ENCODE results near the gene HNF1A.
"Not testable (repeated sequence)": the region's sequence is repeated elsewhere in the genome, so short reads cannot be mapped to it uniquely, and the experiment has no call there.

HNF1A gene

DNA sequence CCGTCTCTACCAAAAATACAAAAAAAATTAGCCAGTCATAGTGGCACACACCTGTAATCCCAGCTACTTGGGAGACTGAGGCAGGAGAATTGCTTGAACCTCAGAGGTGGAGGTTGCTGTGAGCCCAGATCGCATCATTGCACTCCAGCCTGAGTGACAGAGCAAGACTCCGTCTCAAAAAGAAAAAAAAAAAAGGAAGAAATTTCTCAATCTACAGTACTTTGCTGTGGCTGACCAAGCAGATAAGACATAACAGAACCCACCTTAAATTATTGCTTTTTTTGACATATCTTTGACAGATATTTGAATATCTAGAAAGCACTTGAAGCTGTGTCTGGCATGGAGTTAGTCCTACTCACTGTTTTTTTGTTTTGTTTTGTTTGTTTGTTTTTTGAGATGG, 34.9 kb upstream of the HNF1A start:
- H3K4me3 ChIP-seq = no peak overlapping the region
- DNase-seq (ENCODE audit: low spot score) = no peak
- H3K27ac ChIP-seq = no peak overlapping the region
- no peak for TF ChIP-seq CTCF (IDR thresholded peaks at IDR 0.05)

- H3K4me3 ChIP-seq = no peak overlapping the region
- H3K27ac ChIP-seq = no peak overlapping the region
- no peak for TF ChIP-seq CTCF (IDR thresholded peaks at IDR 0.05)
- DNase-seq (ENCODE audit: low spot score) = no peak
Observed at GRCh38 chr12:120944645-120945217, 33.6 kb upstream of the HNF1A start.

DNA sequence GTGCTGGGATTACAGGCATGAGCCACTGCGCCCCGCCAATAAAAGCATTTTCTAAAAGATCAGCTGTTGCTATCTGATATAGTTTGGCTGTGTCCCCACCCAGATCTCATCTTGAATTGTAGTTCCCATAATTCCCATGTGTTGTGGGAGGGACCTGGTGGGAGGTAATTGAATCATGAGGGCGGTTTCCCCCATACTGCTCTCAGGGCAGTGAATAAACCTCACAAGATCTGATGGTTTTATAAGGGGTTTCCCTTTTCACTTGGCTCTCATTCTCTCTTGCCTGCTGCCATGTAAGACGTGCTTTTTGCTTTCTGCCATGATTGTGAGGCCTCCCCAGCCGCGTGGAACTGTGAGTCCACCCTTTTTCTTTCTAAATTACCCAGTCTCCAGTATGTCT, 32.8 kb upstream of the HNF1A start:
- H3K4me3 ChIP-seq; H3K27ac ChIP-seq; DNase-seq (ENCODE audit: low spot score): not testable (repeated sequence)

- H3K4me3 ChIP-seq; DNase-seq (ENCODE audit: low spot score); H3K27ac ChIP-seq: not testable (repeated sequence)
Observed at GRCh38 chr12:120950260-120950799, 28.0 kb upstream of the HNF1A start.

DNA sequence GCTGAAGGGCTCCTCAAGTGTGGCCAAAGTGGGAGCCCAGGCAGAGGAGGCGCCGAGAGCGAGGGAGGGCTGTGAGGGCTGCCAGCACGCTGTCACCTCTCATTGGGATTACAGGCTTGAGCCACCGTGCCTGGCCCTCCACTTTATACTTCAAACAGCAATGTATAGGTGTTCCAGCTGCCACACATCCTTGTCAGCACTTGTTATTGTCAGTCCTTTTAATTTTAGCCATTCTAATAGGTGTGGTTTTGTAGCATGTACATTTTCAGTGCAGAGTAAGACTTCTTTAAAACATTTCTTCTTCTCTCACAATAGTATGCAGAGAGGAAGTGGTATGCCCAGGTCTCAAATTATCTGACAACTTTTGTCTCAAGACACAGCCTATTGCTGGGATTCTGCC, 27.5 kb upstream of the HNF1A start:
- DNase-seq (ENCODE audit: low spot score) = no peak
- TF ChIP-seq CTCF (IDR thresholded peaks at IDR 0.05) = no peak
- Histone ChIP-seq H3K4me3 (no peak overlapping the region), H3K27ac (no peak overlapping the region)

- no peak for TF ChIP-seq CTCF (IDR thresholded peaks at IDR 0.05)
- Histone ChIP-seq H3K4me3 (no peak overlapping the region), H3K27ac (no peak overlapping the region)
- no peak for DNase-seq (ENCODE audit: low spot score)
Observed at GRCh38 chr12:120955232-120955631, 23.1 kb upstream of the HNF1A start.

DNA sequence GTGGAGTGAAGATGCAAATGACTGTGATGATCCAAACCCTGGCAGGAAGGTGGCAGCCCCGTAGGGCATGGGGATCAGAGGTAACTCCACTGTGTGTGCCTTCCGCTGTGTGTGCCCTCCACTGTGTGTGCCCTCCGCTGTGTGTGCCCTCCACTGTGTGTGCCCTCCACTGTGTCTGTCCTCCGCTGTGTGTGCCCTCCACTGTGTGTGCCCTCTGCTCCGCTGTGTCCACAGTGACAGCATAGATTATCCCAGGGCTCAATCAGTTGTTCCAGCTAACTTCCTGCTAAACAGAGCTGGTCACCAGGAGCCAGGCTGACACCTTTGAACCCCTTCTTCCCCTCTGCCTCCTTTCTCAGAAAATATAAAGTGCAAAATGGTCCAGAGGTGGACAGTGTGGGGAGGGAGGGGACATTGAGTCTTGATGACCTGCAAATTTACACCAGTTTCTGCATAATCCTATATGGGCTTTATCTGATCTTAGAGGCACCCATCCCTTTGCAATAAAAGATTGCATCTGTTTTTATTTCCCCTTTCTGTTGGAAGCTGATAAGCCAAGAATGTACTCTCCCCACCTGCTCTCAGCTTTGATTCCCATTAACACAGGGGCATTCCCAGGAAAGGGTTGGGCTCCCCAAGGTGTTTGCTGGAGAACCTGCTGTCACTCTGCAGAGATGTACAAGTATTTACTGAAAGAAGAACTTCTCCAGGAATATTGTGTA, 21.6 kb upstream of the HNF1A start:
- Histone ChIP-seq H3K4me3 (no peak overlapping the region), H3K27ac (no peak overlapping the region)
- no peak for DNase-seq (ENCODE audit: low spot score)
- no peak for TF ChIP-seq CTCF (IDR thresholded peaks at IDR 0.05)

Measured in coronary artery (tissue), 2 donors.